Measurements from ENCODE around the gene C10orf120. TPM values are rescaled to one million over a fixed set of nuclear protein-coding genes. Genes with fewer than 3 reads are reported as not detected.

C10orf120 gene
- total and polyA plus RNA-seq, 9 of the 15 experiments (the other 6 are each of a cell fraction or from before 2014, with no cell fraction given) = not detected

GRCh38 chr10:122692744-122693143, 6.9 kb downstream of the C10orf120 start:
- no TSS peak for BruUV-seq (replicated peaks)
- FAIRE-seq = no peak

More at GRCh38 chr10:122692744-122693143, 6.9 kb downstream of the C10orf120 start:
- intact Hi-C loops (cut with micrococcal nuclease) (no loop called here), in situ Hi-C loops (cut with MboI) (no loop called here)
- Histone ChIP-seq H4K20me1 (replicated peaks; ENCODE audit: control insufficient read depth, insufficient read depth, low read length) (no peaks in the 10 kb centered on the region), H3K79me2 (ENCODE audit: control insufficient read depth, insufficient read depth, low read length) (no peaks in the 10 kb centered on the region), H3K27me3 (ENCODE audit: control insufficient read depth in 2 of 2, insufficient read depth in 2 of 2, low read length in 2 of 2) (no peaks in the 10 kb centered on the region), H3K9me1 (ENCODE audit: control insufficient read depth, insufficient read depth, low read length) (no peaks in the 10 kb centered on the region), H3K9ac (ENCODE audit: insufficient read depth in 1 of 2, low read depth in 2 of 2, low read length in 2 of 2) (no peak overlapping the region), H3K4me1 (replicated peaks in 1 of 2; ENCODE audit: control insufficient read depth in 2 of 2, insufficient read depth in 2 of 2, low read length in 2 of 2) (no peaks in the 10 kb centered on the region), H3K27ac (ENCODE audit: extremely low read depth, low read depth, low read length) (no peak overlapping the region), H3K4me3 (no peak overlapping the region), H3K36me3 (ENCODE audit: control insufficient read depth, insufficient read depth, low read length) (no peaks in the 10 kb centered on the region), H3K9me3 (replicated peaks; ENCODE audit: control insufficient read depth, insufficient read depth, low read depth, low read length) (no peaks in the 10 kb centered on the region), H3K4me2 (ENCODE audit: insufficient read depth, low read length) (no peak overlapping the region), H2AFZ (ENCODE audit: low read depth, low read length) (no peak overlapping the region)
- WGBS (ENCODE audit: insufficient coverage, low coverage, missing lambda C conversion rate) = 0% methylated on average over 3 of the region's 5 CpGs
- ChIA-PET POLR2A (interaction anchor here (0.6 kb wide), 1 partner anchor 372 kb away, joined by 3 read pairs; no protein-coding TSS in a partner anchor), CTCF (ENCODE audit: low intra/inter-chr PET ratio) (interaction anchor here (0.6 kb wide), 1 partner anchor 21 kb away, joined by 3 read pairs; no protein-coding TSS in a partner anchor)
- no peak for TF ChIP-seq CTBP1 (IDR thresholded peaks at IDR 0.05; ENCODE audit: borderline replicate concordance)
- no peak for TF ChIP-seq GATAD2B (IDR thresholded peaks at IDR 0.05; ENCODE audit: borderline replicate concordance)
- no peak for TF ChIP-seq TFAP4 (CRISPR knock-in tag; IDR thresholded peaks at IDR 0.05; ENCODE audit: borderline replicate concordance)
- no peak for TF ChIP-seq RFX1 (IDR thresholded peaks at IDR 0.05)
- no peak for TF ChIP-seq U2AF1 (optimal IDR thresholded peaks at IDR 0.05; ENCODE audit: low read depth, low read length)
- no peak for TF ChIP-seq ZNF584 (CRISPR knock-in tag; IDR thresholded peaks at IDR 0.05; ENCODE audit: low read depth)
- TF ChIP-seq ELF1 (tag; IDR thresholded peaks at IDR 0.05) = no peak
- DNase-seq (ENCODE audit: extremely low read depth in 1 of 4, low spot score in 3 of 4) = no peak
- no peak for ATAC-seq
